Measurements from ENCODE around the gene AQP1. TPM values are rescaled to one million over a fixed set of nuclear protein-coding genes. Genes with fewer than 3 reads are reported as not detected.

Gene AQP1
- total RNA-seq, 1 experiment from 2014 or later = 1.2 TPM

DNA sequence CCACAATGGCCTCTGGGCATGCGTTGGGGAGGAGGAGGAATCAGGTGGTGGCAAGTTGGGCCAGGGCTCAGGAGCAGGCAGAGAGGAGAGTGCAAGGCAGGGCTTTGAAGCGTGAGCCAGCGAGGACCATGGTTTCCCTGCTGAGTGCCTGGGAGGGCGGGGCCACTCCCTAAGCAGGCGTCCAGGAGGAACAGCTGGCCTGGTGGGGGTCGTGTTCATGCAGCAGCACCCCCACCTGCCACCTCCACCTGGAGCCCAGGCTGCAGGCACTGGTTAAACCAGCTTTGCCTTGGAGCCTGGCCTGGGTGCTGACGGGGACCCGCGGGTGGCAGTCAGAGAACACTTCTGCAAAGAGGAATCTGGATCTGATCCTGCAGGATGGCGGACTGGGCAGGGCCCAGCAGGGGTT is 24.2 kb upstream of the AQP1 start:
- Histone ChIP-seq H3K4me3 (ENCODE audit: low read length) (no peak overlapping the region), H3K27ac (ENCODE audit: low read length) (no peak overlapping the region), H3K4me1 (ENCODE audit: insufficient read depth, low read length) (peaks cover 9% of the 10 kb centered on the region; the same call in 1 of the 2 replicates), H3K9me3 (ENCODE audit: low read length) (no peaks in the 10 kb centered on the region), H3F3A (ENCODE audit: low read length, unreplicated experiment) (no peaks in the 10 kb centered on the region), H3K79me2 (ENCODE audit: low read length) (no peaks in the 10 kb centered on the region), H3K27me3 (ENCODE audit: low read length) (no peaks in the 10 kb centered on the region), H4K20me1 (ENCODE audit: low read length) (no peaks in the 10 kb centered on the region), H3K9ac (ENCODE audit: low read length) (no peak overlapping the region), H3K36me3 (ENCODE audit: low read depth, low read length) (no peaks in the 10 kb centered on the region), H2AFZ (ENCODE audit: low read length) (no peak overlapping the region), H3K9me2 (replicated peaks; ENCODE audit: low read length) (no peaks in the 10 kb centered on the region), H3K4me2 (ENCODE audit: low read length) (no peak overlapping the region)
- ATAC-seq (no peak), DNase-seq (no peak)
- ChIA-PET POLR2A (ENCODE audit: unreplicated experiment) (no interaction called here), CTCF (no interaction called here)
- no TSS peak for BruUV-seq (replicated peaks)
- TF ChIP-seq CTCF (conservative IDR thresholded peaks at IDR 0.05; ENCODE audit: low read depth, low read length) = no peak
- no peak for TF ChIP-seq EZH2 (IDR thresholded peaks at IDR 0.05; ENCODE audit: low read length, unreplicated experiment)
- TF ChIP-seq EZH2phosphoT487 (IDR thresholded peaks at IDR 0.05; ENCODE audit: borderline replicate concordance, low read length) = no peak
- intact Hi-C loops (cut with micrococcal nuclease) = loop anchor here (5.0 kb wide), 1 partner anchor 85 kb away; no protein-coding TSS in a partner anchor

- no peak overlapping the region for H3K27ac ChIP-seq (ENCODE audit: low read length)
- ATAC-seq = peak; percentile 96
- no peaks in the 10 kb centered on the region for H3K27me3 ChIP-seq (ENCODE audit: low read length)
- no peaks in the 10 kb centered on the region for H3F3A ChIP-seq (ENCODE audit: low read length, unreplicated experiment)
- H3K9me3 ChIP-seq (ENCODE audit: low read length) = no peaks in the 10 kb centered on the region
- H3K9ac ChIP-seq (ENCODE audit: low read length) = no peak overlapping the region
- intact Hi-C loops (cut with micrococcal nuclease) = loop anchor here (5.0 kb wide), 1 partner anchor 86 kb away; no protein-coding TSS in a partner anchor
- no peaks in the 10 kb centered on the region for H3K9me2 ChIP-seq (replicated peaks; ENCODE audit: low read length)
- DNase-seq = peak; percentile 74
- no peaks in the 10 kb centered on the region for H4K20me1 ChIP-seq (ENCODE audit: low read length)
- BruUV-seq (replicated peaks) = no TSS peak
- POLR2A ChIA-PET (ENCODE audit: unreplicated experiment) = interaction anchor here (0.6 kb wide), 1 partner anchor 1515 kb away, joined by 3 read pairs; no protein-coding TSS in a partner anchor
- no peak overlapping the region for H3K4me2 ChIP-seq (ENCODE audit: low read length)
- CTCF ChIA-PET = no interaction called here
- H2AFZ ChIP-seq (ENCODE audit: low read length) = no peak overlapping the region
- no peaks in the 10 kb centered on the region for H3K36me3 ChIP-seq (ENCODE audit: low read depth, low read length)
- TF ChIP-seq EZH2 (IDR thresholded peaks at IDR 0.05; ENCODE audit: low read length, unreplicated experiment) (no peak), EZH2phosphoT487 (IDR thresholded peaks at IDR 0.05; ENCODE audit: borderline replicate concordance, low read length) (no peak), CTCF (conservative IDR thresholded peaks at IDR 0.05; ENCODE audit: low read depth, low read length) (no peak)
- no peaks in the 10 kb centered on the region for H3K79me2 ChIP-seq (ENCODE audit: low read length)
- peaks cover 9% of the 10 kb centered on the region; the same call in 1 of the 2 replicates for H3K4me1 ChIP-seq (ENCODE audit: insufficient read depth, low read length)
- no peak overlapping the region for H3K4me3 ChIP-seq (ENCODE audit: low read length)
Observed at GRCh38 chr7:30888747-30889146, 22.9 kb upstream of the AQP1 start.

DNA sequence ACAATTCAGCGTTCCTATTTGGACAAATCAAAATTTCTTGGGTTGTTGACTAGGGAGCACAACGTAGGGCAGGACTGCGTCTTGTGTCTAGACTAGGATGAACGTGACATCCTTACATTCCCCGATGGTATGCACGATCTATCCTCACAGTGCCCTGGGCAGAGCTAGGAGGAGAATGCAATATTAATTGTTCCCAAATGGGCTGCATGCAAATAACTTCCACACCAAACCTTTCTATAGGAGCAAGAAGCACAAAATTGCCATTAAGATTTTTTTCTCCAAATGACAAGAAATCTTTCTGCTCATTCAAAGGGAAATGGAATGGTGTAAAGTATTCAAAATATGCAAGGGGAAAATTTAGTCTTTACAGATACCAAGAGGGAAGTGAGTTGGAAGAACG is 21.4 kb upstream of the AQP1 start:
- Histone ChIP-seq H3K4me3 (ENCODE audit: low read length) (no peak overlapping the region), H3K27ac (ENCODE audit: low read length) (no peak overlapping the region), H3K27me3 (ENCODE audit: low read length) (no peaks in the 10 kb centered on the region), H3K36me3 (ENCODE audit: low read depth, low read length) (no peaks in the 10 kb centered on the region), H3K4me1 (ENCODE audit: insufficient read depth, low read length) (peaks cover 9% of the 10 kb centered on the region; the same call in 1 of the 2 replicates), H2AFZ (ENCODE audit: low read length) (no peak overlapping the region), H3K4me2 (ENCODE audit: low read length) (no peak overlapping the region), H4K20me1 (ENCODE audit: low read length) (no peaks in the 10 kb centered on the region), H3K79me2 (ENCODE audit: low read length) (no peaks in the 10 kb centered on the region), H3F3A (ENCODE audit: low read length, unreplicated experiment) (no peaks in the 10 kb centered on the region), H3K9me3 (ENCODE audit: low read length) (no peaks in the 10 kb centered on the region), H3K9ac (ENCODE audit: low read length) (no peak overlapping the region), H3K9me2 (replicated peaks; ENCODE audit: low read length) (no peaks in the 10 kb centered on the region)
- ChIA-PET CTCF (no interaction called here), POLR2A (ENCODE audit: unreplicated experiment) (no interaction called here)
- no TSS peak for BruUV-seq (replicated peaks)
- intact Hi-C loops (cut with micrococcal nuclease) = no loop called here
- TF ChIP-seq EZH2 (IDR thresholded peaks at IDR 0.05; ENCODE audit: low read length, unreplicated experiment) (no peak), EZH2phosphoT487 (IDR thresholded peaks at IDR 0.05; ENCODE audit: borderline replicate concordance, low read length) (no peak), CTCF (conservative IDR thresholded peaks at IDR 0.05; ENCODE audit: low read depth, low read length) (no peak)
- DNase-seq (no peak), ATAC-seq (no peak)

Data from PC-3 (cell line).